BJ (cell line): ENCODE measurements around the gene IFITM2. TPM values are rescaled to one million over a fixed set of nuclear protein-coding genes. Genes with fewer than 3 reads are reported as not detected.
"Not testable (repeated sequence)": the region's sequence is repeated elsewhere in the genome, so short reads cannot be mapped to it uniquely, and the experiment has no call there.

Source experiments
- CTCF ChIA-PET: fragments of 350-600 bp; formaldehyde crosslinking; extraction: SDS; loops from one replicate; lab custom pipeline; 2021; ENCODE audit warnings: antibody characterized with exemption, inconsistent platforms; lab: Yijun Ruan, JAX
- POLR2A ChIA-PET: fragments of 300-600 bp; sonication (Branson Sonifier 250); formaldehyde crosslinking; extraction: SDS; loops from one replicate; lab custom pipeline; 2021; ENCODE audit warnings: antibody characterized with exemption; lab: Charles Lee
- DNase-seq: peaks from one replicate; pipeline ENCODE4 v3.0.0-alpha.2; 2011; ENCODE audit warnings: low read depth
- H3K27me3 ChIP-seq: 2 replicates; pipeline ENCODE4 v1.6.0; 2011; ENCODE audit warnings: low read length; ENCODE audit not compliant: control insufficient read depth, insufficient read depth
- H3K36me3 ChIP-seq: 2 replicates; pipeline ENCODE4 v1.5.1; 2011; ENCODE audit warnings: low read length; ENCODE audit not compliant: control insufficient read depth, insufficient read depth
- H3K4me3 ChIP-seq: 2 replicates; pipeline ENCODE4 v1.5.1; 2011; ENCODE audit warnings: low read depth, mild to moderate bottlenecking, control low read depth, low read length
- polyA plus RNA-seq: library from polyadenylated mRNA; depleted of rRNA; stranded (reverse); fragments of >200 nt; gene quantifications from 2 replicates; pipeline ENCODE4 v1.2.3, GENCODE V29; 2011
- TF ChIP-seq, protein P1 (sequence below): IDR thresholded peaks from 2 replicates; pipeline ENCODE4 v1.5.1; 2011; ENCODE audit warnings: low read depth, mild to moderate bottlenecking, control low read depth, inconsistent platforms, low read length, moderate library complexity; ENCODE audit not compliant: insufficient read depth

The IFITM2 gene
- polyA plus RNA-seq, 1 experiment, result 813 TPM

DNA sequence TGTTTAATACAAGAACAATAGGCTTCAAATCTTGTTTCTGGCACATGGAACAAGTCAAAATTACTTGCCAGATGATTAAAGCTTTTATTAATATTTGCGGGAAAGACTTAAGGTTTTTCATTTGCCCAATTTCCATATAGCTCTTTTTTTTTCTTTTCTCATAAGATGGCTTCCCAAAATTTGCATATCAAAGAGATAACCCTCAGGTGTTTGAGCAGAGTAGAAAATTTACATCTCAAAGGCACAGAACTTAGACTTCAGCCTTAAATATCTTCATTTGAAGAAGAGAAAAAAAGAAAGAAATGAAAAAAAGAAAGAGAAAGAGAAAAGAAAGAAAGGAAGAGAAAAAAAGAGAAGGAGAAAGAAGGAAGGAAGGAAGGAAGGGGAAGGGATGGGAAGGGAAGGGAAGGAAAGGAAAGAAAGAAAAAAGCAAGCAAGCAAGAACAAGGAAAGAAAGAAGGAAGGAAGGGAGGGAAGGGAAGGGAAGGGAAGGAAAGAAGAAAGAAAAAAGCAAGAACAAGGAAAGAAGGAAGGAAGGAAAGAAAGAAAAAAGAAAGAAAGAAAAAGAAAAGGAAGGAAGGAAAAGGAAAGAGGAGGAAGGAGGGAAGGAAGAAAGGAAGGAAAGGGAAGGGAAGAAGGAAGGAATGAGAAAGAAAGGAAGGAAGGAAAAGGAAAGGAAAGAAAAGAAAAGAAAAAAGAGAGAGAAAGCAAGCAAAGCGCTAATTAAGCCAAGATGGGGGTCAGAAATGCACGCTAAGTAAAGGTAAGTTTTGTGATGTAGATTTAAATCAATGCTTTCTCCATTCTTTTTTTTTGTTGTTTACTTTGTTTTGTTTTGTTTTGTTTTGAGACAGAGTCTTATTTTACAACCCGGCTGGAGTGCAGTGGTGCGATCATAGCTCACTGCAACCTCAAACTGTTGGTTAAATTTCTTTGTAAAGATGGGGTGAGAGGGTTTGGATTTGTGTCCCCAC is 33.2 kb downstream of the IFITM2 start:
- ChIA-PET POLR2A (no interaction called here), CTCF (interaction anchor here (1.0 to 1.9 kb wide), 2 partner anchors 9 to 12 kb away, joined by 3 to 5 read pairs; no protein-coding TSS in a partner anchor)
- Histone ChIP-seq H3K36me3 (no peaks in the 10 kb centered on the region), H3K4me3 (no peak overlapping the region), H3K27me3 (no peaks in the 10 kb centered on the region; the same call in 1 of the 2 replicates)
- no peak for DNase-seq
- TF ChIP-seq, protein P1, sequence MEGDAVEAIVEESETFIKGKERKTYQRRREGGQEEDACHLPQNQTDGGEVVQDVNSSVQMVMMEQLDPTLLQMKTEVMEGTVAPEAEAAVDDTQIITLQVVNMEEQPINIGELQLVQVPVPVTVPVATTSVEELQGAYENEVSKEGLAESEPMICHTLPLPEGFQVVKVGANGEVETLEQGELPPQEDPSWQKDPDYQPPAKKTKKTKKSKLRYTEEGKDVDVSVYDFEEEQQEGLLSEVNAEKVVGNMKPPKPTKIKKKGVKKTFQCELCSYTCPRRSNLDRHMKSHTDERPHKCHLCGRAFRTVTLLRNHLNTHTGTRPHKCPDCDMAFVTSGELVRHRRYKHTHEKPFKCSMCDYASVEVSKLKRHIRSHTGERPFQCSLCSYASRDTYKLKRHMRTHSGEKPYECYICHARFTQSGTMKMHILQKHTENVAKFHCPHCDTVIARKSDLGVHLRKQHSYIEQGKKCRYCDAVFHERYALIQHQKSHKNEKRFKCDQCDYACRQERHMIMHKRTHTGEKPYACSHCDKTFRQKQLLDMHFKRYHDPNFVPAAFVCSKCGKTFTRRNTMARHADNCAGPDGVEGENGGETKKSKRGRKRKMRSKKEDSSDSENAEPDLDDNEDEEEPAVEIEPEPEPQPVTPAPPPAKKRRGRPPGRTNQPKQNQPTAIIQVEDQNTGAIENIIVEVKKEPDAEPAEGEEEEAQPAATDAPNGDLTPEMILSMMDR, result no peak

DNA sequence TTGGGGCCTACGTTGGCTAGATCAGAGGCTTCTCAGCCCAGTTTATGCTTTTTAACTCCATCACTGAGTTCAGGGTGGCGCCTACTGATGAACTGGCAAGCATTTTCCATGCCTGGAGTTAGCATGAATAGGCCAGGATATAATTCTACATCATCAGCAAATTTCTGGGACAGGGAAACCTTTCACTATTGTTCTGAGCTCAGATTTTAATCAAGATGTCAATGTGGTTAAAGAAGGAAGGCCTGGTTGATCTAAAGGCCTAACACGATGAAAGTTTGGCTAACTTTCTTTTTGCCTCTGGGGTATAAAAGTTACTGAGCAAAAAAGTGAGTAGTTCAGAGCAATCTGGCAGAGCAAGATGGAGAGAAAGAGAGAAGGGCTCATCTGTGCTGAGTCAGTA is 34.7 kb downstream of the IFITM2 start:
- ChIA-PET CTCF (interaction anchor here (1.0 to 1.1 kb wide), 2 partner anchors 15 to 22 kb away, joined by 3 read pairs; no protein-coding TSS in a partner anchor), POLR2A (no interaction called here)
- TF ChIP-seq, protein P1, result no peak
- Histone ChIP-seq H3K36me3 (no peaks in the 10 kb centered on the region), H3K4me3 (no peak overlapping the region), H3K27me3 (no peaks in the 10 kb centered on the region; the same call in 1 of the 2 replicates)
- DNase-seq, result no peak

DNA sequence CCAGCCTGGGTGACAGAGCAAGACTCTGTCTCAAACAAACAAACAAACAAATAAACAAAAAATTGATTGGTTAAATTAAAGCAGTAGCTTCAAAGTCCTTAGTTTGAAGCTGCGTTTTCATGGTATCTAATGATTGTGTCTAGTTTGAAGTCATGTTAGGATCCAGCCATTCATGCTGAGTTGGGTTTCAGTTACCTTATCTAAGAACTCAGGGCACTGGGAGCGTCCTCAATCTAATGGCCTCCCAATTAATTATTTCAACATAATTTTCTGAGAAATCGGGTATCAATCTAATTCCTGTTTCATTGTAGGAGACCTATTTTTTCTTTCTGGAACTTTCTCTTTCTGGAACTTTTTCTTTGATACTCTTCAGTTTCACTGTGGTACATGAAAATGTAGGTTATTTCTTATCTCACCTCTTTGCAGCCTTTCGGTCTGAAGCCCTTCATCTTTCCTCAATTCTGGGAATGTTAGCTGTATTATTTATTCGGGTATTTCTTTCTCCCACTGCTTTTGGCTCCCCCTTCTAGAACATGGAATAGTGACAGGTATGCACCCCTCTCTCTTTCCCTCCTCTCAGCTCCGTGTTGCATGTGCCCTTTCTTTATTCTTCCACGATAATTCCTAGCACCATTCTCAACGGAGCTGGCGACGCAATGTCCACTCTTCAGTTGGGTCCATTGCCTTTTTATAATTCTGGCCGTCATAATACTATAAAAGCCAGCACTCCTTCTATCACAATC is 37.4 kb downstream of the IFITM2 start:
- Histone ChIP-seq H3K27me3 (no peaks in the 10 kb centered on the region; the same call in 1 of the 2 replicates), H3K36me3 (no peaks in the 10 kb centered on the region), H3K4me3 (no peak overlapping the region)
- POLR2A ChIA-PET, result no interaction called here
- TF ChIP-seq, protein P1, result no peak
- no peak for DNase-seq
- CTCF ChIA-PET, result no interaction called here

DNA sequence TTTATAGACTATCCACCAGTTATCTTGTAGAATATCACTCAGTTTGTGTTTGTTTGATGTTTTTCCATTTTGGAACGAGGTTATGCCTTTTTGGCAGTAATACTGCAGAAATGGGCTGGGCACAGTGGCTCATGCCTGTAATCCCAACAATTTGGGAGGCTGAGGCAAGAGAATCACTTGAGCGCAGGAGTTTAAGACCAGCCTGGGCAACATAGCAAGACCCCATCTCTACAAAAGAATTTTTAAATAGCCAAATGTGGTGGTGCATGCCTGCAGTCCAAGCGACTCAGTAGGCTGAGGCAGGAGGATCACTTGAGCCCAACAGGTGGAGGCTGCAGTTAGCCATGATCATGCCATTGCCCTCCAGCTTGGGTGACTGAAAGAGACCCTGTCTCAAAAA is 38.9 kb downstream of the IFITM2 start:
- POLR2A ChIA-PET, result no interaction called here
- Histone ChIP-seq H3K36me3 (no peaks in the 10 kb centered on the region), H3K27me3 (no peaks in the 10 kb centered on the region; the same call in 1 of the 2 replicates), H3K4me3 (no peak overlapping the region)
- CTCF ChIA-PET, result no interaction called here
- no peak for DNase-seq
- TF ChIP-seq, protein P1, result no peak

DNA sequence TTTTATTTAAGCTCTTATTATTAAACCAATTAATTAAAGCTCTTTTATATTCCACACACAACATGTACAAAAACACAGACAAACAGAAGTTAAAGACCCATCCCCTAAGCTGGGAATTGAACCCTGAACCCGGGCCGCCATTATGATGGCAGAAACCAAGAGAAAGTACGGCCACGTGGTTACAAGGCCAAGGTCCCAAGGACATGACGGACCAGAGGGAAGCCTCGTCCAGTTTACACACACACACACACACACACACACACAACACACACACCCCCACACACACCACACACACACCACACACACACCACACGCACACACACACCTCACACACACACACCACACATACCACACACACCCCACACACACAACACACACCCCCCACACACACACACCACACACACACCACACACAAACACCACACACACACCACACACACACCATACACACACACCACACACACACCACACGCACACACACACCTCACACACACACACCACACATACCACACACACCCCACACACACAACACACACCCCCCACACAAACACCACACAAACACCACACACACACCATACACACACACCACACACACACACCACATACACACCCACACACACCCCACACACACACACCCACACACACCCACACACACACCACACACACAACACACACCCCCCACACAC is 41.8 kb downstream of the IFITM2 start:
- H3K27me3 ChIP-seq, DNase-seq, H3K36me3 ChIP-seq, POLR2A ChIA-PET, H3K4me3 ChIP-seq: not testable (repeated sequence)
- CTCF ChIA-PET, result interaction anchor here (1.0 kb wide), 1 partner anchor 39 kb away, joined by 3 read pairs; no protein-coding TSS in a partner anchor

DNA sequence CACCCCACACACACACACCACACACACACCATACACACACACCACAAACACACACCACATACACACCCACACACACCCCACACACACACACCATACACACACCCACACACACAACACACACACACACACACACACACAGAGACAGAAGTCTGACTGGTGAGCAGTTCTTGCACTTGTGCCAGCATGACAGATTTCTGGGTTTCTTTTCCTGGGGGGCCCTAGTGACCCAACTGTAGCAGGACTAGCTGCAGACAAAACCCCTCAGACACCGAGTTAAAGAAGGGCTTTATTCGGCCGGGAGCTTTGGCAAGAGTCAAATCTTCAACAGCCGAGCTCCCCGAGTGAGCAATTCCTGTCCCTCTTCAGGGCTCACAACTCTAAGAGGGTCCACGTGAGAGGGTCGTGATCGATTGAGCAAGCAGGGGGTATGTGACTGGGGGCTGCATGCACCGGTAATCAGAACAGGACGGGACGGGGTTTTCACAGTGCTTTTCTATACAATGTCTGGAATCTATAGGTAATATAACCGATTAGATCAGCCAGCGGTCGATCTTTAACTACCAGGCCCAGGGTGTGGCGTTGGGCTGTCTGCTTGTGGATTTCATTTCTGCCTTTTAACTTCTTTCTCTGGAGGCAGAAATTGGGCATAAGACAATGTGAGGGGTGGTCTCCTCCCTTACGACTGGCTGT is 42.6 kb downstream of the IFITM2 start:
- H3K4me3 ChIP-seq, POLR2A ChIA-PET, H3K27me3 ChIP-seq, H3K36me3 ChIP-seq, DNase-seq: not testable (repeated sequence)
- CTCF ChIA-PET, result interaction anchor here (0.7 kb wide), 1 partner anchor 10 kb away, joined by 3 read pairs; no protein-coding TSS in a partner anchor
